ENCODE measurements around the gene FAM193A. TPM values are rescaled to one million over a fixed set of nuclear protein-coding genes. Genes with fewer than 3 reads are reported as not detected.

Gene FAM193A
- total RNA-seq, 2 experiments from 2014 or later = 28.4 to 30.0 TPM

DNA sequence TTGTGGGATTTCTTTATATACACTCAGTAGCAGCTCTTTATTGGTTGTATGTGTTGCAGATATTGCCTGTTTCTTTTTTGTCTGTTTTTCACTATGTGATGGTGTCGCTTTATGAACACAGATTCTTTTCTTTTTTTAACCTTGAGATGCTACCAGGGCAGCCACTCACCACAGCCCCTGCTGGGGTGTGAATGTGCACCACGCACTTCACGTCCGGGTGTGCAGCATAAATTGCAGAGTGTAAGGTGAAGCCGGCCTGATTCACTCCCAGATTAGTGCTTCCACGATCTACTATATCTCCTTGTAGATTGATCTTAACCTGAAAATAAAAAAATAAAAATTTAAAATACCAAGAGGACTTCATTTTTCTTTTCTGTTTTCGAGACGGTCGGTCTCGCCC is 71.4 kb downstream of the FAM193A start:
- ChIA-PET POLR2A (no interaction called here), CTCF (no interaction called here)
- Mint-ChIP-seq H3K4me1 (ENCODE audit: low read depth) (peaks cover 37% of the 10 kb centered on the region), H3K27ac (no peak overlapping the region), H3K27me3 (no peaks in the 10 kb centered on the region), H3K9me3 (no peaks in the 10 kb centered on the region), H3K4me3 (no peak overlapping the region), H3K36me3 (ENCODE audit: low read depth) (peaks cover 17% of the 10 kb centered on the region)
- peaks cover 9% of the 10 kb centered on the region for H3K4me1 ChIP-seq (ENCODE audit: insufficient read depth, low read length)
- no peaks in the 10 kb centered on the region for H3K9me3 ChIP-seq (ENCODE audit: control insufficient read depth in 1 of 2, insufficient read depth in 1 of 2, low read length in 2 of 2)
- no peak overlapping the region for H3K27ac ChIP-seq (ENCODE audit: low read depth in 1 of 2, low read length in 2 of 2)
- H3K27me3 ChIP-seq (ENCODE audit: control insufficient read depth in 1 of 2, insufficient read depth in 2 of 2, low read length in 2 of 2) = no peaks in the 10 kb centered on the region
- no peak overlapping the region for H3K4me3 ChIP-seq (ENCODE audit: low read length)
- no peak for TF ChIP-seq CTCF (IDR thresholded peaks at IDR 0.05)
- peaks cover 2% of the 10 kb centered on the region for H3K36me3 ChIP-seq (ENCODE audit: insufficient read depth, low read length)
- ATAC-seq (ENCODE audit: poor library complexity) = no peak
- DNase-seq = no peak
- intact Hi-C loops (cut with DNase I, micrococcal nuclease) = no loop called here

- peaks cover 2% of the 10 kb centered on the region for H3K36me3 ChIP-seq (ENCODE audit: insufficient read depth, low read length)
- H3K36me3 Mint-ChIP-seq (ENCODE audit: low read depth) = peaks cover 17% of the 10 kb centered on the region
- H3K9me3 ChIP-seq (ENCODE audit: control insufficient read depth in 1 of 2, insufficient read depth in 1 of 2, low read length in 2 of 2) = no peaks in the 10 kb centered on the region
- no peaks in the 10 kb centered on the region for H3K27me3 ChIP-seq (ENCODE audit: control insufficient read depth in 1 of 2, insufficient read depth in 2 of 2, low read length in 2 of 2)
- ATAC-seq (ENCODE audit: poor library complexity) (no peak), DNase-seq (no peak)
- intact Hi-C loops (cut with DNase I, micrococcal nuclease) = no loop called here
- peaks cover 39% of the 10 kb centered on the region for H3K4me1 Mint-ChIP-seq (ENCODE audit: low read depth)
- H3K4me3 Mint-ChIP-seq = no peak overlapping the region
- no peaks in the 10 kb centered on the region for H3K27me3 Mint-ChIP-seq
- CTCF ChIA-PET = no interaction called here
- POLR2A ChIA-PET = no interaction called here
- no peak overlapping the region for H3K27ac Mint-ChIP-seq
- H3K9me3 Mint-ChIP-seq = no peaks in the 10 kb centered on the region
- H3K4me1 ChIP-seq (ENCODE audit: insufficient read depth, low read length) = peaks cover 9% of the 10 kb centered on the region
- H3K27ac ChIP-seq (ENCODE audit: low read depth in 1 of 2, low read length in 2 of 2) = no peak overlapping the region
- no peak for TF ChIP-seq CTCF (IDR thresholded peaks at IDR 0.05)
- H3K4me3 ChIP-seq (ENCODE audit: low read length) = no peak overlapping the region
Observed at GRCh38 chr4:2608291-2608690, 71.8 kb downstream of the FAM193A start.

DNA sequence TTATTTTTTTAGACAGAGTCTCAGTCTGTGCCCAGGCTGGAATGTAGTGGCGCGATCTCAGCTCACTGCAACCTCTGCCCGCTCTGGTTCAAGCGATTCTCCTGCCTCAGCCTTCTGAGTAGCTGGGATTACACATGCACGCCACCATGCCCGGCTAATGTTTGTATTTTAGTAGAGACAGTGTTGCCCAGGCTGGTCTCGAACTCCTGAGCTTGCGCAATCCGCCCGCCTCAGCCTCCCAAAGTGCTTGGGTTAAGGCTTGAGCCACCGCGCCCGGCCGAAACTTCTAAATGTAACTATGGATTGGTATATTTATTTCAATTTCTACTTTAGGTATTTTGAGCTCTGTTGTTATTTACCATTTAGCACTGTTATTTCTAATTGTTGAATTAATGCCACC is 79.4 kb downstream of the FAM193A start:
- Histone ChIP-seq H3K4me1 (ENCODE audit: insufficient read depth, low read length) (peaks cover 6% of the 10 kb centered on the region), H3K36me3 (ENCODE audit: insufficient read depth, low read length) (peaks cover 5% of the 10 kb centered on the region), H3K4me3 (ENCODE audit: low read length) (no peak overlapping the region), H3K9me3 (ENCODE audit: control insufficient read depth in 1 of 2, insufficient read depth in 1 of 2, low read length in 2 of 2) (no peaks in the 10 kb centered on the region), H3K27ac (ENCODE audit: low read depth in 1 of 2, low read length in 2 of 2) (no peak overlapping the region), H3K27me3 (ENCODE audit: control insufficient read depth in 1 of 2, insufficient read depth in 2 of 2, low read length in 2 of 2) (no peaks in the 10 kb centered on the region)
- Mint-ChIP-seq H3K9me3 (no peaks in the 10 kb centered on the region), H3K36me3 (ENCODE audit: low read depth) (peaks cover 4% of the 10 kb centered on the region), H3K4me3 (no peak overlapping the region), H3K27ac (peak overlapping the region; percentile 32), H3K4me1 (ENCODE audit: low read depth) (peaks cover 49% of the 10 kb centered on the region), H3K27me3 (no peaks in the 10 kb centered on the region)
- POLR2A ChIA-PET = no interaction called here
- intact Hi-C loops (cut with DNase I, micrococcal nuclease) = no loop called here
- no peak for TF ChIP-seq CTCF (IDR thresholded peaks at IDR 0.05)
- CTCF ChIA-PET = no interaction called here
- DNase-seq (no peak), ATAC-seq (ENCODE audit: poor library complexity) (no peak)

Measured in CD4-positive, alpha-beta T cell (primary cell).